HEK293T (cell line): ENCODE measurements around the gene WDR18.

Source experiments
- CTCF ChIA-PET: fragments of 350-600 bp; formaldehyde crosslinking; extraction: SDS; loops from one replicate; lab custom pipeline; 2021; ENCODE audit warnings: antibody characterized with exemption, inconsistent platforms; lab: Yijun Ruan, JAX
- POLR2A ChIA-PET: fragments of 350-600 bp; formaldehyde crosslinking; extraction: SDS; loops from one replicate; lab custom pipeline; 2020; ENCODE audit warnings: antibody characterized with exemption, inconsistent platforms; lab: Yijun Ruan, JAX
- DNase-seq: peaks from one replicate; pipeline ENCODE4 v3.0.0; 2012; ENCODE audit warnings: mixed read lengths; ENCODE audit errors: extremely low spot score
- ARNT ChIP-seq: fragments of 450-650 bp; IDR thresholded peaks from 2 replicates; pipeline ENCODE4 v1.6.1; 2017; ENCODE audit warnings: mild to moderate bottlenecking
- BHLHE40 ChIP-seq: fragments of 450-650 bp; IDR thresholded peaks from 2 replicates; pipeline ENCODE4 v1.6.1; 2016; ENCODE audit warnings: mild to moderate bottlenecking, moderate library complexity, borderline replicate concordance
- CTBP1 ChIP-seq: fragments of 450-650 bp; IDR thresholded peaks from 2 replicates; pipeline ENCODE4 v1.6.1; 2016; ENCODE audit warnings: borderline replicate concordance
- ELF4 ChIP-seq: fragments of 450-650 bp; IDR thresholded peaks from 2 replicates; pipeline ENCODE4 v1.6.1; 2017; ENCODE audit warnings: antibody characterized with exemption
- FOXA1 ChIP-seq: fragments of 450-650 bp; IDR thresholded peaks from 2 replicates; pipeline ENCODE4 v1.6.1; 2016; ENCODE audit warnings: mild to moderate bottlenecking
- FOXK2 ChIP-seq: fragments of 450-650 bp; IDR thresholded peaks from 2 replicates; pipeline ENCODE4 v1.6.1; 2016; ENCODE audit warnings: mild to moderate bottlenecking
- FOXM1 ChIP-seq: fragments of 450-650 bp; IDR thresholded peaks from 2 replicates; pipeline ENCODE4 v1.6.1; 2017; ENCODE audit warnings: mild to moderate bottlenecking, borderline replicate concordance
- HDGF ChIP-seq: fragments of 450-650 bp; IDR thresholded peaks from 2 replicates; pipeline ENCODE4 v1.6.1; 2017; ENCODE audit warnings: antibody characterized with exemption, borderline replicate concordance
- L3MBTL2 ChIP-seq: fragments of 450-650 bp; conservative IDR thresholded peaks from 2 replicates; pipeline ENCODE4 v1.6.1; 2016; ENCODE audit warnings: mild to moderate bottlenecking
- LEF1 ChIP-seq: fragments of 450-650 bp; IDR thresholded peaks from 2 replicates; pipeline ENCODE4 v1.6.1; 2017; ENCODE audit warnings: mild to moderate bottlenecking, borderline replicate concordance
- NFRKB ChIP-seq: fragments of 450-650 bp; IDR thresholded peaks from 2 replicates; pipeline ENCODE4 v1.6.1; 2016; ENCODE audit warnings: mild to moderate bottlenecking, moderate library complexity
- PKNOX1 ChIP-seq: fragments of 450-650 bp; IDR thresholded peaks from 2 replicates; pipeline ENCODE4 v1.6.1; 2016
- SP1 ChIP-seq: fragments of 450-650 bp; IDR thresholded peaks from 2 replicates; pipeline ENCODE4 v1.6.1; 2017
- SUZ12 ChIP-seq: fragments of 450-650 bp; IDR thresholded peaks from 2 replicates; pipeline ENCODE4 v1.6.1; 2016; ENCODE audit warnings: mild to moderate bottlenecking
- TARDBP ChIP-seq: fragments of 450-650 bp; IDR thresholded peaks from 2 replicates; pipeline ENCODE4 v1.6.1; 2016
- ZNF384 ChIP-seq: fragments of 450-650 bp; IDR thresholded peaks from 2 replicates; pipeline ENCODE4 v1.6.1; 2016

The WDR18 gene

GRCh38 chr19:939439-939838 lies 44.7 kb upstream of the WDR18 start:
- CTCF ChIA-PET, result no interaction called here
- TF ChIP-seq FOXK2 (no peak), LEF1 (no peak), SP1 (no peak), CTBP1 (no peak), PKNOX1 (no peak), HDGF (no peak), BHLHE40 (no peak), SUZ12 (no peak), NFRKB (no peak), ARNT (no peak), FOXM1 (no peak), ZNF384 (no peak), FOXA1 (no peak), TARDBP (no peak)
- POLR2A ChIA-PET, result interaction anchor here (1.1 kb wide), 1 partner anchor 20 kb away, joined by 3 read pairs; no protein-coding TSS in a partner anchor
- no peak for DNase-seq

GRCh38 chr19:939922-940321 lies 44.2 kb upstream of the WDR18 start:
- TF ChIP-seq NFRKB, result no peak
- TF ChIP-seq PKNOX1, result no peak
- no peak for TF ChIP-seq FOXM1
- TF ChIP-seq TARDBP, result no peak
- POLR2A ChIA-PET, result no interaction called here

GRCh38 chr19:940591-941291 lies 43.4 kb upstream of the WDR18 start:
- no peak for DNase-seq
- ChIA-PET POLR2A (no interaction called here), CTCF (no interaction called here)

More at GRCh38 chr19:939922-940321, 44.2 kb upstream of the WDR18 start:
- DNase-seq, result no peak
- CTCF ChIA-PET, result no interaction called here

GRCh38 chr19:941292-942132 lies 42.6 kb upstream of the WDR18 start:
- no peak for DNase-seq
- CTCF ChIA-PET, result no interaction called here

More at GRCh38 chr19:940591-941291, 43.4 kb upstream of the WDR18 start:
- TF ChIP-seq TARDBP, result no peak
- TF ChIP-seq SUZ12, result no peak

GRCh38 chr19:942133-942645 lies 42.0 kb upstream of the WDR18 start:
- ChIA-PET POLR2A (no interaction called here), CTCF (no interaction called here)
- TF ChIP-seq LEF1 (no peak), L3MBTL2 (no peak), BHLHE40 (no peak), CTBP1 (no peak), PKNOX1 (no peak), ARNT (no peak)
- DNase-seq, result no peak

More at GRCh38 chr19:941292-942132, 42.6 kb upstream of the WDR18 start:
- POLR2A ChIA-PET, result no interaction called here
- TF ChIP-seq PKNOX1 (no peak), HDGF (no peak), FOXA1 (no peak), ELF4 (no peak)

- ChIA-PET POLR2A (no interaction called here), CTCF (interaction anchor here (0.6 kb wide), 1 partner anchor 658 kb away, joined by 4 read pairs; no protein-coding TSS in a partner anchor)
- no peak for DNase-seq
- TF ChIP-seq BHLHE40, result no peak
- TF ChIP-seq ARNT, result no peak
- no peak for TF ChIP-seq NFRKB
- no peak for TF ChIP-seq L3MBTL2
- no peak for TF ChIP-seq ZNF384
- TF ChIP-seq FOXA1, result no peak
- TF ChIP-seq FOXM1, result no peak
- no peak for TF ChIP-seq ELF4
- TF ChIP-seq SUZ12, result no peak
- no peak for TF ChIP-seq PKNOX1
- no peak for TF ChIP-seq CTBP1
- TF ChIP-seq SP1, result no peak
- no peak for TF ChIP-seq HDGF
- no peak for TF ChIP-seq TARDBP
- no peak for TF ChIP-seq FOXK2
- TF ChIP-seq LEF1, result no peak
Observed at GRCh38 chr19:943551-944170, 40.5 kb upstream of the WDR18 start.
